GM21367 (cell line): Measurements from ENCODE around the gene DMD.

ENCODE experiments used
- ATAC-seq: cut with Tn5 transposase; IDR thresholded peaks from one replicate; pipeline ENCODE4 v1.9.1; 2021; ENCODE audit not compliant: unreplicated experiment

DMD gene

DNA sequence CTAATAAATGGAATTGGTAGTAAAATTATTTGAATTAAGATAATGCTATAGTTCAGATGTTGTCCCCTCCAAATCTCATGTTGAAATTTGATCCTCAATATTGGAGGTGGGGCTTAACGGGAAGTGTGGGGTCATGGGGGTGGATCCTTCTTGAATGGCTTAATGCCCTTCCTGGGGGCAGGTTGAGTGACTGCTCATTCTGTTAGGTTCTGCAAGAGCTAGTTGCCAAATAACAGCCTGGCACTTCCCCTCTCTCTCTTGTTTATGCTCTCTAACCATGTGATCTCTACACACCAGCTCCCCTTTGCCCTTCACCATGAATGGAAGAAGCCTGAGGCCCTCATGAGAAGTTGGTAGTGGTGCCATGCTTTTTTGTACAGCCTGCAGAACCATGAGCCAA lies 1414.7 kb downstream of the DMD start:
- ATAC-seq: no peak

DNA sequence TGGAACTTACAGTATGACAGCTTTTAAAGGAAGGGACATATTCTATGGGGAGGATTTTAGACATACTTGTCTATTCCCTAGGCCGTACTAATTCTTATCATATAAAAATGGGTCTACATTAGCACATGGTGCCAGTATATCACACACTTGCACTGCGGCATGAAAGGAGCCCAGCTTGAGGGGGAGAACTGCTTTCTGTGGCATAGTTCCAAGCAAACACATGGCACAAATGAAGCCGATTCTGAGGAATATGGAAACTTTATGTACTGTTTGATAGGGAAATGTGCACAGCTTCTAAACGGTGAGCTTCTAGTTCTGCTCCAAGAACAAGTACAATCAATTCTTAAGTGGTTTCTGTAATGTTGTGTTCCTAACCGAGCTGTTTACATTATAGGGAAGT lies 1463.9 kb downstream of the DMD start:
- no peak for ATAC-seq

DNA sequence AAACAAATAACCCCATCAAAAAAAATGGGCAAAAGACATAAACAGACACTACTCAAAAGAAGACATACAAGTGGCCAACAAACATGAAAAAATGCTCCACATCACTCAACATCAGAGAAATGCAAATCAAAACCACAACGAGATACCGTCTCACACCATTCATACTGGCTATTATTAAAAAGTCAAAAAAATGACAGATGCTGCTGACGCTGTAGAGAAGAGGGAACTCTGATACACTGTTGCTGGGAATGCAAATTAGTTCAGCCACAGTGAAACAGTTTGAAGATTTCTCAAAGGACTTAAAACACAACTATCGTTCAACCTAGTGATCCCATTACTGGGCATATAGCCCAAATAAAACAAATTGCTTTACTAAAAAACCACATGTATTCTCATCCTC lies 1468.3 kb downstream of the DMD start:
- ATAC-seq: no peak

DNA sequence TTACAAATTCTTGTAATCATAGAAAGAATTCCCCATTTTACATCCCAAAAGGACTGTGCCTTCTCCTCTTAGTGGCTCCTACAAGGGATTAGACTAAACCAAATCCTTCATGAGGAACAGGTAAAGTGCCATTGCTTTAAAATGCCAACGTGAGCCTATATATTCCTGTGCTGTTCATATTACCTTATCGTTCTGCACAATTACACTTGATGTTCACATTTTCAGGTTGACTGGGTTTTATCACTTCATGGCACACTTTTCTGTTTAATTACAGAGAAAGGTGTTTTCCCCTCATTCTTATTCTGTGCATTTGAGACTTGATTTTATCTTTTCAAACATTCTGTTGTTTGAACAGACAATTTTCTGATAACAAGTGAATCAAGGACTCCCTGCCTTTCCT lies 1493.9 kb downstream of the DMD start:
- no peak for ATAC-seq

DNA sequence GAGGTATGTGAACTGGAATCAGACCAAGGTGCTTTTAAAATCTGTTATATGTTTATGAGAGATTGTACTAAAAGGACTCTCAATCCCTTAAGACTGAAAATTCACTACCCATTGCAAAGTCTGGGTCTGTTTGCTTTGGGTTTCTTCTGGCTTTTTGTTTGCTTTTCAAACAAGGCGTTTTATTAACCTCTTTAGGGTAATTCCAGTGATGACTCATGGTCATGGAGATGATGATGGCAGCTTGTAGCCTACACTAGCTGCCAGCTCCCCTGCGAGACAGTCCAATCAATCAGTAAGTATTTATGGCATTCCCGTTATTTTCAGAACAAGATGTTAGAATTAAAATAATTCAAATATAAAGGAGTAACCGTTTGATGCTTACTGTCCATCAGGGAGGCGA lies 1495.7 kb downstream of the DMD start:
- ATAC-seq: no peak

DNA sequence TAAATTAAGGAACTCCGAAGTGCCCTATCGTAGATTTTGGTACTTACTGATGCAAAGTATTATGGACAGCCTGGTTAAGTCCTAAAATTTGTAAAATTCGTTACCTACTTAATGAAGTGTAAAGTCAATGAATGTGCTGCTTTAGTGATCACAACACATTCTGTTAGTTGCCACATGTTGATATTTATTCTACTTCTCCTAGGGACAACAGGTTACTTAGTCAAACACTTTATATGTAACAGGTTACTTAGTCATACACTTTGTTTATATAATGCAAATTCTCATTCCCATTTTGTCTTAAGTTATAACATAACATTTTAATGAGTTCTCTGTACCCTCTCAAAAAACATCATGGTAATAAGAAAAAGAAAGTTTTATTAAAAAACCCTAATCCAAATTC lies 1496.6 kb downstream of the DMD start:
- no peak for ATAC-seq

DNA sequence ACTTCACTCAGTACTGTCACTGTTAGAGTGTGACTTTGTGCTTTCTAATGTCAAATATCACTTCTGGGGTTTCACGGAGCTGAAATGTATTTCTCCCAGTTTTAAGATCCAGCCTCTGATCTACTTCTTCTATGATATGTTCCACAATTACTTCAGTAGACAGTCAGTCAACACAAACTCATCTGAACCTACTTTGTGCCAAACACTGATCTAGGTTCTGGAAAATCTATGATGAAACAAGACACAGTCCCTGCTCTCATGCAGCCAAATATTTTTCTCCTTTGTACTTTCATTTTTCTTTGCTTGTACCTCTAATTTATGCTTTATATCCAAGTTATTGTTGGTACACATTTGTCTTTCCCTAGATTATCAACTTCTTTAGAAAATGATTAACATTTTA lies 1498.2 kb downstream of the DMD start:
- no peak for ATAC-seq

DNA sequence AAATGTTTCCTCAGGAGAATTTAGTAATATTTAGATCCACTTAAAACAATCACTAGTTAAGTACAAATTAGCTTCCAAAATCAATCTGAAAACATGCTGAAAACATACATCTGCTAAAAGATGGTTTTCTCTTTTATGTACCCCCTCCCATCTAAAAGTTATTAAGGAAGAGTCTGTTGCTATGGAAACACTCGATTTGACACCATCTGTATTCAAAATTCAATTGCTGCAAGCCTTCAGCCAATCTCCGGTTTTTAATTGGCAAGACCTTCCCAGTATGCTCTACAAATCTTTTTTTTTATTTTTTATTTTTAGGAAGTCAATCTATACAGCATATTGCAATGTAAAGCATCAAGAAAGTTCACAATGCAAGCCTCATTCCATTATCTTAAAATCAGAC lies 1500.2 kb downstream of the DMD start:
- no peak for ATAC-seq

DNA sequence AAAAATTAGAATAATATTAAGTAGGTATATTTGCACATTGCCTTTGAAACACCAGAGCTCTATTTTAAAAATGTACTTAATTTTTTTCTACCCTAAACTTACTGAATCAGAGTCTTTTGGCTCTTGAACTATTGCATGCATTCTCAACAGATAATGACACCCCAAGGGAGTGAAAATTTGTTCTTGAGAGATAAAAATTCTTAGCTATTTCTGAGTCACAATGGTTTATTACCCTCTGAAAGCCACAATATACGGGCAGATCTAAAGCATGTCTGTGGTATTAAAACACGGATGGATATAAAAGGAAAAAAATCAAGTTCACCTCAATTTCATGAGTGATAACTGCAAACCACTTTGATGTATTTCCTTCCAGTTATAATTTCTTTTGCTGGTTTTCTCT lies 1503.2 kb downstream of the DMD start:
- no peak for ATAC-seq

DNA sequence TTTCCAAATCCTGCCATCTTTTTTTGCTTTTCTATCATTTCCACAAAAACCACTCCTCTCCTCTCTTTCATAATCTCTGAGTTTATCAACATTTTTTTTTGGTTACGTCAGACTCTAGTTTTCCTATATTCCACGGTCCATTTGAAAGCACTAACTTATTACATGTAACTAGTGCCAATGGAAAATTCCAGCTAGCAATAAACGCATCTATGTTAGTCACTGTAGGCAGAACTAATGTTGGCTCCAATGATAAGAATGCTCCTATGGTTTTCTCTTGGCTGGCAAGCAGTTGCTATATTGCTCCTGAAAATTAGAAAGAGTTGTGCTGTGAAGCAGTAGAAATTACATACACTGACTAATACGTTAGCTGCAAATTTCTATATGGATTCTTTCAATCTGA lies 1504.9 kb downstream of the DMD start:
- ATAC-seq: no peak

DNA sequence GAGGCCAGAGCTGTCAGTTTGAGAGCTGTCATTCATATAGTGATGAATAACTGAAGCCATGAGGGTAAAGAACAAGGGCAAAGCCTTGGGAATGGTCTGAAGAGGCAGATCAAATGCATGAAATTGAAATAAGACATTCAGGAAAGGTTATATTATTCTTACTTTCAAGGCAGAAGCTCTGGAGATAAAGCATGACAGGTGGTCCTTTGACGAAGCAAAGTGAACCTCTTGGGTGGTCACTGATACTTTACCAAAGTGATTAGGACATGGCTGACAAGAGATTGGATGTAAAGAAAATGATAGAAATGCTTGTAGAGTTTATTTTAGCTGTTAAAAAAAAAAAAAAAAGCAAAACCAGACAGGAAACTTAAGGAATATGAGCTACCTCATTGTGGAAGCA lies 1505.5 kb downstream of the DMD start:
- ATAC-seq: no peak

DNA sequence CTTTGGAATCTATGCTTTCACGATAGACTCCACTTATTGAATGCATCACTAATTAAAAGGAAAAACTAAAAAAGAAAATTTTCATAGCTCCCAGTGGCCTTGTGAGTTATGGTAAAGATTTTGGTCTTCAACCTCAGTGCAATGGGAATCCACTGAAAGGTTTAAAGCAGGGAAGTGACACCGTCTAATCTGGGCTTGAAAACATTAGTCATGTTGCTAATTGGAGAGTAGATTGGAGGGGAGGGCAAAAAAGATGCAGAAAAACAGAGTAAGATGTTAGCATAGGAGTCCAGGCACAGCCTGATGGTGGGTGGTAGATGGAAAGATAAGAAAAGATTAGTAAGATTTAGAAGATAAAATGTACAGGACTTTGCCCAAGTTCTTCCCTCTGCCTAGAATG lies 1506.4 kb downstream of the DMD start:
- ATAC-seq: no peak

DNA sequence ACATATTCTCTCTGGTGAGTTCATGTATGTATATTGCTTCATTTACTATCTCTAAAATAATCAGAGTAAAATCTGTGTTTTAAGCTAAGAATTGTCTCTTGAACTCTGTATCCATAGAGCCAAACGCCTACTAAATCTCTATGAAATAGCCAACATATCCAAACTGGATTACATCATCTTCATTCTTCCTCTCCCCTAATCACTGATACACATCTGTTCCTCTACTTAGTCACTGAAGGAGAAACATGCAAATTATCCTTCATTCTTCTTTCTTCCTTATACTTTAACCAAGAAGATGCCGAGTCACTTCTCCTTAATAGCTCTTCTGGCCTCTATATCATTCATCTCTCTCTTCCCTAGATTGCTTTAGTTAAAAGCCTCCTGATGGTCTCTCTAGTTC lies 1509.1 kb downstream of the DMD start:
- ATAC-seq: no peak

DNA sequence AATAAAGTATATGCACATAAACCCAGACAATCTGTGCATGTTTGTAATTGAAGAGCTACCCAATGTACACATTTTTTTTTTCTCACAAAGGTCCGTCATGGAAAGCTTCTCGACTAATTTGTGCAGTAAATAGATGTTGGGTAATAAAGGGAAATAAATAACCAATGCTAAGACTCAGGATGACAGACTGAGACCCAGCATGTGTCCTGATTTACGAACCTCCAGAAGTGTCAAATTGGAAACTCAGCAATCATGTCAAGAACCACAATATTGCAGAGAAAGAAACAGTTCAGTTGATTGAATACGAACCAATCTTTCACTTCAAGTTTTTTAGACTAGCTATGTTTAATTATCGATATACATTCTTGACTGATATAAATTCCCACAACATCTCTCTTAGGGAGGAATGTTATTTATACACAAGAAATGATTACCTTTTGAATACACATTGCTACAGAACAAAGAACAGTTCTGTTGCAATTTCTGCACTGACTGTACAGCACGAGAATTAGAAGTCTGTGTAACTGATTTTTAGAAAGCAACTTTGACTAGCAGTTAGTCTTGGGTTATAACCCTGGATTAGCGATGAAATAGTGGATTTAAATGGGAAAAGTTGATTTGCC lies 1513.9 kb downstream of the DMD start:
- no peak for ATAC-seq

DNA sequence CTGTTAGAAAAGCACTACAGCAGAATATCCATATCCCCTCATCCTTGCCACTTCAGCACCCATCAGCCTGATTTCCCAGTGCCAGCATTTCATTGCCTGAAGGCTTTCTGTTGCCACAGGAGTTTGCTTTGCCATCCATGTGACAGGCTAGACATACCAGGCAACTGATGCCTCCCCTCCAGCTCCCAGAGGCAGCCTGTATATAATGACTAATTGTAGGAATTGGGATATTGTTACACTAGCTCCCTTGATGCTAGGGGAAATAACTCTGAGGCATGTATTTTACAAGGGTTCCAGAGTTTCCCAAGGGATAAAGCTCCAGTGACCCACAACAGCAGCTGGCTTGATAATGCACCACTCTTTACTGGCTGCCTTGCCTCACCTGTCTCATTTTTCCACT lies 1531.5 kb downstream of the DMD start:
- ATAC-seq: no peak

DNA sequence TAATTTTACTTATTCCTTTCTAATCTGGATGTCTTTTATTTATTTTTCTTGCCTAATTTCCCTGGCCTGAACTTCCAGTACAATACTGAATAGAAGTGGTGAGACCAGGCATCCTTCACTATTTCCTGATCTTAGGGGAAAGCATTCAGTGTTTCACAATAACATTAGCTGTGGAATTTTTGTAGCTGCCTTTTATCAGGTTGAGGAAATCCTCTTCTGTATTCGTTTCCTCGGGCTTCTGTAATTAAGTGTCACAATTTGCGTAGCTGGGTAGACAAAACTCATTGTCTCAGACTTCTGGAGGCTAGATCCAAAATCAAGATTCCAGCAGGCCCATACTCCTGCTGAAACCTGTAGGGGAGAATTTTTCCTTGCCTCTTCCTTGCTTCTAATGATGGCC lies 1541.1 kb downstream of the DMD start:
- no peak for ATAC-seq

DNA sequence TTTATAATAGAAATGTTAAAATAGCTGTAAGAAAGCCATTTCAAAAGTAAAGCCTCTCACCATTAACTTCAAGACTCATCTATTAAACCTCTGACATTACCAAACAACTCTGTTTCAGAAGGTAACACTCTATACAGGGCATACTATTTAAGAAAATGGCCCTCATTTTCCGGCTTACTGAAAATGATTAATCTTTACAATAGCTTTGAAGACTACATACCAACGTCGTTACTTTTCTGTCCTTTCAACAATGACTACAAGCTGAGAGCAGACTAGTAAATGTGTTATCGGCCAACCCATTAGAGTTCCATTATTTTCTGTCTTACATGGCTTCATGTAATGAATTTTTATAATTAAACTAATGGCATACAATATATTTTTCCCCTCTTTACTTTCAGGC lies 1545.9 kb downstream of the DMD start:
- ATAC-seq: no peak

DNA sequence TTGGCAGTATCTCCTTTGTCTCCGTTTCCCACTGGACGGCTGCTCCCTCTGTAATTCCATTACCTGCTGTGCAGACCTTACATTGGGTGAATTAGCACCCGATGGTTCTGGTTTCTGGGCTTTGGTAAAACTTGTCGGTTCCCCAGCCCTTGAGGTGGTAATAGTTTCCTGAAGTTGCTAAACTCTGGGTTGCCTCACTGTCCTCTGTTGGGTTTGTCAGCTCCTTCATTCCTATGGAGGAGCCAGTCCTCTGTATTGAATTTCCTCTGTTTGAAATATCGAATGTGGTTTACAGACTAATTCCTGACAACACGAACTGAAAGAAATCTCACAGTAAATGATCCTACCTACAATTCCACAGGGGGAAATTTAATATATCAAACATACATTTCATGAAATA lies 1548.2 kb downstream of the DMD start:
- no peak for ATAC-seq

DNA sequence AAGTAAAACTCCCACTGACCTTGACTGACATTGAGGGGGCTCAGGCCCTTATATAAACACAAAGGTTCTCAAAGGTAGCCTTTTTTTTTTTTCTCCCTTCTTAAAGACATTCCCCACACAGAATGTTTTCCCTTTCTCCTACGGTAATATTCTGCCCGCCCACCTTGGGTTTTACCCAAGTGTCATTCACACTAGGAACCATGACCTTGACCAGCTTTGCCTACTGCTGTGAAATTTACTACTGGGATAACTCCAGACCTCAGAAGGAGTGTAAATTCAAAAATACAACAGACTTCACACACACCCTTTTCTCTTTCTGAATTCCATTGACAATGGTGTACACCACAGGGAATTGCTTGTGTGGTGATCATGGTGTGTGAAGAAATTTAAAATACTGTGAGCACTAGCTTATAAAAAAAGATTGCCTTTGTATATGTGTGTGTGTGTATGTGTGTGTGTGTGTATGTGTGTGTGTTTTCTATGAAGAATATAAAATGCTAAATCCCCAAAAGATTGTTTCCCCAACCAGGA lies 1550.0 kb downstream of the DMD start:
- ATAC-seq: no peak

DNA sequence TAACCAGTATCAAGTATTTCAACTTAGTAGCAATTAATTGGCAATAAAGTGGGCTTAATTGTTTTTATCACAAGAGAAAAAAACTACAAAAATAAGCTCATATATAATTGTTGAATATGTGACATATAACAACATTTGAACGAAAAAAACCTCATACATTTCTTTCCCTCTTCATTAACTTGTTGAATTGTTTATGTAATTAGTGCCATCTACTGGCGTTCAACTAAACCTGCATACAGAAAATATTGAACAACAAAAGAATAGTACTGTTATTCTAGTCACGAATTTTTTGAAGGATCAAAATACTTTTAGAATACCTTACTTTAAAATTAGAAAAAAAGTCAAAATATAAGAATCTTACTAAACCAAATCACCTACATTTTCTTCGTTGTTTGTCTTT lies 1553.0 kb downstream of the DMD start:
- ATAC-seq: no peak

DNA sequence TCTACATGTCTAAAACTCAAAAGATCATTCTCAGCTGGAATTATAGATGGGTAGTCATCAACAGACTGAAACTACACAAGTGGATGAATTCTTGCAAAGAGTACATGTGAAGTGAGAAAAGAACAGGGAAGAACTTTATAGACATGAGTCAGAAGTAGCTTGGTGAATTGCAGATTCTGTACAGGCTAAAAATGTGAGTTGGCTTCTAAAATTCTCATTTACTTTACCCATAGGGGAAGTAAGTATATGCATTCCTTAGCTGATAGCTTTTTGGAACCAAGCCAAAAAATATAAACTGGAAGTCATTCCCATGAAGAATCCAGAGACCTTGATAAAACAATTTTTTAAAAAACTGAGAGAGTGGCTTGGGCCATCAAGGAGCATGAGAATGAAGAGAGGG lies 1555.3 kb downstream of the DMD start:
- no peak for ATAC-seq

DNA sequence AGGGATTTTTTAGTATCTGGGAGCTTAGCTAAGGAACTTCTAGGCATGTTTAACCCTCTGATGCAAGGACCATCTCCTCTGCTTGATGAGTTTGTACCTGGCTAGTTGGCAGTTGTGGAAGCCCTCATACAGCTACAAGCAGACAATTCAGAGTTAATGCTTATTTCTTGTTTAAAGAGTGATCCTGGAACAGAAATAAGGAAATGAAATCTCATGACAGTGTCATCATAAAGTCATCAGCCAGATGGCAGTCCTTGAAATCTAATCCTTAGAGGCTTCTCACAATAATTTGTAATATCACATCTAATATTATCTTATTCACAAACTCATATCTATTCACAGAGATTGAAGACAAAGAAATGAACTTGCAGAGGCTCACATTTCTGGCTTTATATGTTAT lies 1557.9 kb downstream of the DMD start:
- ATAC-seq: no peak

DNA sequence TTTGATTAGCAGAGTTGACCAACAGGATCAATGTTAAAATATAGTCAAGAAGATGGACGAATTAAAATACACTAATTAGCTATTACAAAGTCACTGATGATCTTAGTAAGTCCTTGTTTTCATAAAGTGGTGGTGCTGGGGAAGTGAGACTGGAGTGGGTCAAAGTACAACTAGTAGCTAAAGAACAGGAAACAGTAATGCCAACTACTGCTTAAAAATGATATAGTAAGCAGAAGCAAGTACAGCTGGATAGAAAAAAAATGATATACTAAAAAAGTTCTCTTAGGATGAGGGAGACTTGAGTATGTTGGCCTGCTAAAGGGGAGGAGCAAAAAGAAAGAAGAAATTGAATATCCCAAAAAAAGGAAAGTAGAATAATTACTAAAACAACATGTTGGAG lies 1558.7 kb downstream of the DMD start:
- no peak for ATAC-seq

DNA sequence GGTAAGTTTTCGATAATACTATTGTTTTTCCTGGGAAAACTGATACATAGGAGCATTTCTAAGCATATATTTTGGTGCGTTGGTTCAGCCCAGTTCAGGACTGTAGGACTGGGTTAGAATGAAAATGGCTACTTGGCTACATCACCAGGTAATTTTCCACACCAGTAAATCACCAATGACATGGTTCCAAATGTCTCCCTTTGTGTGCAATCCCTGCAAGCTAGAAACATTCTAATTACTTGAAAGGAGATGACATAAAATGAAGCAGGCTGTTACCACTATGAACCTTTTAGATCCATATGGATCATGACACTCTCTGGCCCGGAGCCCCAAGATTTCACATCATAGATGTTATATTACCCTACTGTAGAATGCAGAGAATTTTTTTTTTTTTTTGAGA lies 1562.1 kb downstream of the DMD start:
- no peak for ATAC-seq
